IMR-90 (cell line): ENCODE results near the gene GPR62. TPM values are rescaled to one million over a fixed set of nuclear protein-coding genes. Genes with fewer than 3 reads are reported as not detected.

Experiments used
- ATAC-seq: fragments of 200-7000 bp; cut with Tn5 transposase; 2 replicates; pipeline ENCODE4 v1.9.1; 2020; ENCODE audit warnings: low read depth, mild to moderate bottlenecking, moderate library complexity
- BruUV-seq: library from RNA; stranded (reverse); fragments of 400-500 nt; replicated peaks from 2 replicates; lab custom pipeline; 2021; lab: Mats Ljungman, UMichigan
- CTCF ChIA-PET: fragments of 300-600 bp; formaldehyde crosslinking; extraction: SDS; loops from one replicate; lab custom pipeline; 2021; ENCODE audit warnings: antibody characterized with exemption; lab: Yijun Ruan, JAX
- POLR2A ChIA-PET: fragments of 300-600 bp; sonication (Branson Sonifier 250); formaldehyde crosslinking; loops from one replicate; lab custom pipeline; 2022; ENCODE audit warnings: antibody characterized with exemption; ENCODE audit not compliant: unreplicated experiment; lab: Charles Lee
- DNase-seq: peaks from one replicate; pipeline ENCODE4 v3.0.0; 2013
- H2AFZ ChIP-seq: replicated peaks from 2 replicates; pipeline ENCODE3; 2013; ENCODE audit warnings: low read length, mild to moderate bottlenecking; ENCODE audit not compliant: poor library complexity
- H2AK5ac ChIP-seq: 2 replicates; pipeline ENCODE4 v1.6.1; 2013; ENCODE audit warnings: low read depth, low read length, inconsistent platforms
- H2AK9ac ChIP-seq: replicated peaks from 2 replicates; pipeline ENCODE3; 2013; ENCODE audit warnings: mild to moderate bottlenecking, low read depth, low read length, moderate library complexity; ENCODE audit not compliant: poor library complexity
- H2BK120ac ChIP-seq: 2 replicates; pipeline ENCODE4 v1.6.1; 2013; ENCODE audit warnings: low read depth, low read length, inconsistent platforms
- H2BK15ac ChIP-seq: 3 replicates; pipeline ENCODE4 v1.6.1; 2013; ENCODE audit warnings: low read depth, low read length, inconsistent platforms
- H2BK20ac ChIP-seq: 2 replicates; pipeline ENCODE4 v1.6.1; 2013; ENCODE audit warnings: low read depth, mild to moderate bottlenecking, inconsistent platforms, low read length, moderate library complexity
- H2BK5ac ChIP-seq: 2 replicates; pipeline ENCODE4 v1.6.1; 2013; ENCODE audit warnings: mild to moderate bottlenecking, low read depth, low read length, inconsistent platforms; ENCODE audit not compliant: poor library complexity, severe bottlenecking
- H3K14ac ChIP-seq: replicated peaks from 2 replicates; pipeline ENCODE4 v1.6.1; 2013; ENCODE audit warnings: low read depth, low read length, inconsistent platforms
- H3K18ac ChIP-seq: 2 replicates; pipeline ENCODE4 v1.6.1; 2013; ENCODE audit warnings: low read depth, low read length, control low read depth
- H3K23ac ChIP-seq: 2 replicates; pipeline ENCODE4 v1.6.1; 2013; ENCODE audit warnings: low read depth, low read length, inconsistent platforms
- H3K27ac ChIP-seq: 2 replicates; pipeline ENCODE4 v1.5.1; 2013; ENCODE audit warnings: mild to moderate bottlenecking, control low read depth, low read length; ENCODE audit not compliant: insufficient read depth
- H3K27me3 ChIP-seq: 2 replicates; pipeline ENCODE4 v1.6.1; 2013; ENCODE audit warnings: low read length; ENCODE audit not compliant: control insufficient read depth, insufficient read depth
- H3K36me3 ChIP-seq: 2 replicates; pipeline ENCODE4 v1.6.1; 2013; ENCODE audit warnings: low read length, mixed read lengths; ENCODE audit not compliant: control insufficient read depth, insufficient read depth
- H3K4ac ChIP-seq: 2 replicates; pipeline ENCODE4 v1.6.1; 2013; ENCODE audit warnings: low read depth, low read length, inconsistent platforms
- H3K4me1 ChIP-seq: 2 replicates; pipeline ENCODE4 v1.6.1; 2013; ENCODE audit warnings: low read length, mixed read lengths; ENCODE audit not compliant: control insufficient read depth, insufficient read depth
- H3K4me2 ChIP-seq: 2 replicates; pipeline ENCODE4 v1.6.1; 2013; ENCODE audit warnings: low read depth, mild to moderate bottlenecking, control low read depth, low read length, moderate library complexity
- H3K4me3 ChIP-seq: 2 replicates; pipeline ENCODE4 v1.5.1; 2013; ENCODE audit warnings: low read depth, mild to moderate bottlenecking, control low read depth, low read length, moderate library complexity; ENCODE audit not compliant: insufficient read depth
- H3K56ac ChIP-seq: 2 replicates; pipeline ENCODE4 v1.6.1; 2013; ENCODE audit warnings: low read length, inconsistent platforms; ENCODE audit not compliant: insufficient read depth; ENCODE audit errors: extremely low read depth
- H3K79me1 ChIP-seq, 2 experiments: 2 replicates each; pipeline ENCODE4 v1.6.1; 2013; ENCODE audit warnings: low read length in 2 of 2, inconsistent platforms in 1 of 2, low read depth in 1 of 2
- H3K9ac ChIP-seq: 2 replicates; pipeline ENCODE4 v1.6.1; 2013; ENCODE audit warnings: low read depth, low read length, control low read depth
- H3K9me1 ChIP-seq: 2 replicates; pipeline ENCODE4 v1.6.1; 2013; ENCODE audit warnings: low read length, inconsistent platforms; ENCODE audit not compliant: insufficient read depth
- H3K9me3 ChIP-seq: 2 replicates; pipeline ENCODE4 v1.6.1; 2013; ENCODE audit warnings: low read length; ENCODE audit not compliant: control insufficient read depth, insufficient read depth
- H4K20me1 ChIP-seq: 2 replicates; pipeline ENCODE4 v1.6.1; 2013; ENCODE audit warnings: low read length, inconsistent platforms; ENCODE audit not compliant: insufficient read depth
- H4K5ac ChIP-seq: 2 replicates; pipeline ENCODE4 v1.6.1; 2013; ENCODE audit warnings: mild to moderate bottlenecking, low read depth, low read length, control low read depth
- H4K8ac ChIP-seq, 2 experiments: 2 replicates each; pipeline ENCODE4 v1.6.1; 2013; ENCODE audit warnings: low read depth in 2 of 2, low read length in 2 of 2, control low read depth in 1 of 2, inconsistent platforms in 1 of 2
- H4K91ac ChIP-seq: 2 replicates; pipeline ENCODE4 v1.6.1; 2013; ENCODE audit warnings: low read depth, low read length, inconsistent platforms; ENCODE audit not compliant: insufficient read depth
- CTCF ChIP-seq: conservative IDR thresholded peaks from 2 replicates; pipeline ENCODE4 v1.5.1; 2012; ENCODE audit warnings: mild to moderate bottlenecking, low read depth, low read length, improper control_type of control experiment
- ELK1 ChIP-seq: fragments of 150-350 bp; IDR thresholded peaks from 2 replicates; pipeline ENCODE4 v1.6.1; 2016; ENCODE audit warnings: low read depth, mild to moderate bottlenecking, low read length, moderate library complexity, borderline replicate concordance
- FOS ChIP-seq: fragments of 150-350 bp; IDR thresholded peaks from 2 replicates; pipeline ENCODE4 v1.6.1; 2016; ENCODE audit warnings: low read depth, low read length
- MAZ ChIP-seq: IDR thresholded peaks from 2 replicates; pipeline ENCODE4 v1.6.1; 2012; ENCODE audit warnings: low read depth, mild to moderate bottlenecking, low read length, improper control_type of control experiment, moderate library complexity, borderline replicate concordance
- RAD21 ChIP-seq: IDR thresholded peaks from 2 replicates; pipeline ENCODE4 v1.6.1; 2012; ENCODE audit warnings: low read length, improper control_type of control experiment
- RFX5 ChIP-seq: IDR thresholded peaks from 2 replicates; pipeline ENCODE4 v1.8.0; 2012; ENCODE audit warnings: low read depth, mild to moderate bottlenecking, low read length, moderate library complexity
- SMC3 ChIP-seq: fragments of 150-350 bp; IDR thresholded peaks from 2 replicates; pipeline ENCODE4 v1.6.1; 2016; ENCODE audit warnings: low read depth, mild to moderate bottlenecking, antibody characterized with exemption, low read length, moderate library complexity
- WGBS, 2 experiments: methylation state at CpG; one replicate each; pipeline versions ENCODE4 v1.1.5 to v1.1.7; 2013; ENCODE audit warnings: missing lambda C conversion rate in 2 of 2; ENCODE audit not compliant: insufficient read length in 1 of 2; ENCODE audit errors: extremely low coverage in 2 of 2; 5-methylcytosine and 5-hydroxymethylcytosine counted together
- dilution Hi-C: fragments of 300-500 bp; cut with HindIII; formaldehyde crosslinking; loops from one replicate; pipeline ENCODE4 v1.14.3; 2018; ENCODE audit warnings: low sequenced_read_pairs; ENCODE audit not compliant: unreplicated experiment
- in situ Hi-C: fragments of 300-500 bp; cut with MboI; formaldehyde crosslinking; loops from 3 replicates; pipeline ENCODE4 v1.14.3; 2019; ENCODE audit warnings: low sequenced_read_pairs, inconsistent platforms, mixed read lengths
- intact Hi-C: fragments of 100-400 bp; cut with micrococcal nuclease; formaldehyde crosslinking; loops from 2 replicates; pipeline ENCODE4 v1.10.0; 2022
- polyA plus RNA-seq, 3 experiments: library from polyadenylated mRNA; depleted of rRNA; stranded (reverse); fragments of >200 nt; gene quantifications; 2 replicates each; pipeline ENCODE4 v1.2.3, GENCODE V29; 2012; ENCODE audit warnings: low replicate concordance in 1 of 3
- total RNA-seq: library from RNA; depleted of rRNA; stranded (reverse); fragments of >200 nt; gene quantifications from 2 replicates; pipeline ENCODE4 v1.2.3, GENCODE V29; 2012

GPR62 gene
- total and polyA plus RNA-seq, 2 of the 4 experiments (the other 2 are of a cell fraction) = under 0.01 TPM; not detected in 1

GRCh38 chr3:52004163-52004787, 49.1 kb downstream of the GPR62 start:
- Histone ChIP-seq H3K27ac (no peak overlapping the region), H3K4me1 (peaks cover 11% of the 10 kb centered on the region), H3K36me3 (no peaks in the 10 kb centered on the region), H3K4me3 (no peak overlapping the region), H4K5ac (no peak overlapping the region), H3K4me2 (no peak overlapping the region), H3K4ac (peak overlapping the region; percentile 73; the same call in 1 of the 2 replicates), H3K56ac (no peak overlapping the region), H2BK5ac (no peak overlapping the region), H2BK15ac (no peak overlapping the region; the same call in 2 of the 3 replicates), H2BK20ac (no peak overlapping the region), H2AK9ac (peak overlapping the region; percentile 83), H3K27me3 (no peaks in the 10 kb centered on the region), H4K20me1 (no peaks in the 10 kb centered on the region), H2AK5ac (peak overlapping the region; percentile 83; the same call in 1 of the 2 replicates), H3K18ac (no peak overlapping the region), H3K9me1 (no peaks in the 10 kb centered on the region), H3K79me1 (no peaks in the 10 kb centered on the region), H3K9me3 (no peaks in the 10 kb centered on the region), H2AFZ (peak overlapping the region; percentile 91), H3K9ac (no peak overlapping the region), H3K14ac (no peak overlapping the region), H4K8ac (peak overlapping the region in 1 of 2 experiments; percentile 37; a peak in 1 of 4 replicates), H4K91ac (no peak overlapping the region), H2BK120ac (peak overlapping the region; percentile 63; the same call in 1 of the 2 replicates), H3K23ac (no peak overlapping the region)
- ChIA-PET CTCF (interaction anchor here (0.6 to 3.2 kb wide), 13 partner anchors 8 to 216 kb away, joined by 3 to 28 read pairs (median 4); partner anchors contain the start of genes DUSP7 and RRP9), POLR2A (no interaction called here)
- in situ Hi-C loops = loop anchor here (5.0 kb wide), 1 partner anchor 123 kb away; no protein-coding TSS in a partner anchor
- TF ChIP-seq MAZ = peak; percentile 17; the same call in 1 of the 2 replicates
- TF ChIP-seq SMC3 = peak; percentile 84
- TF ChIP-seq RFX5 = no peak
- no peak for TF ChIP-seq FOS
- TF ChIP-seq CTCF = peak; percentile 78
- peak; percentile 87 for TF ChIP-seq RAD21
- TF ChIP-seq ELK1 = no peak
- 37% methylated on average over 5 of the region's 16 CpGs; no CpG with 5 or more reads in 1 of the 2 experiments for WGBS, 2 experiments
- BruUV-seq = no TSS peak
- intact Hi-C loops = loop anchor here (1.0 to 5.0 kb wide), 2 partner anchors 49 to 333 kb away; no protein-coding TSS in a partner anchor
- ATAC-seq (peak; percentile 63), DNase-seq (peak; percentile 48)
- dilution Hi-C loops = no loop called here
